H9 (cell line): ENCODE data around the gene TRIM69. TPM values are rescaled to one million over a fixed set of nuclear protein-coding genes. Genes with fewer than 3 reads are reported as not detected.

Source experiments
- DNase-seq: peaks from one replicate; pipeline ENCODE4 v3.0.0-alpha.2; 2017
- H2AFZ ChIP-seq: one replicate; pipeline ENCODE4 v1.6.1; 2013; ENCODE audit warnings: mild to moderate bottlenecking, low read length, control low read depth, moderate library complexity
- H2AK5ac ChIP-seq: 2 replicates; pipeline ENCODE4 v1.6.1; 2013; ENCODE audit warnings: low read length, control low read depth, mixed read lengths; ENCODE audit not compliant: insufficient read length
- H2BK120ac ChIP-seq: one replicate; pipeline ENCODE4 v1.6.1; 2013; ENCODE audit warnings: low read depth, mild to moderate bottlenecking, low read length, control low read depth, inconsistent platforms; ENCODE audit not compliant: poor library complexity, severe bottlenecking
- H2BK12ac ChIP-seq: 2 replicates; pipeline ENCODE4 v1.6.1; 2013; ENCODE audit warnings: low read length, control low read depth, mixed read lengths, low read depth; ENCODE audit not compliant: insufficient read length
- H2BK15ac ChIP-seq: 2 replicates; pipeline ENCODE4 v1.6.1; 2013; ENCODE audit warnings: low read depth, low read length, control low read depth
- H2BK20ac ChIP-seq: one replicate; pipeline ENCODE4 v1.6.1; 2013; ENCODE audit warnings: low read depth, mild to moderate bottlenecking, low read length, control low read depth, inconsistent platforms; ENCODE audit not compliant: poor library complexity, severe bottlenecking
- H2BK5ac ChIP-seq: 2 replicates; pipeline ENCODE4 v1.6.1; 2013; ENCODE audit warnings: low read length, control low read depth, mixed read lengths; ENCODE audit not compliant: insufficient read length
- H3K14ac ChIP-seq: 2 replicates; pipeline ENCODE4 v1.6.1; 2013; ENCODE audit warnings: low read length, control low read depth; ENCODE audit not compliant: insufficient read depth
- H3K18ac ChIP-seq: 2 replicates; pipeline ENCODE4 v1.6.1; 2013; ENCODE audit warnings: low read depth, mild to moderate bottlenecking, mixed read lengths, low read length, control low read depth; ENCODE audit not compliant: insufficient read length
- H3K23ac ChIP-seq: 2 replicates; pipeline ENCODE4 v1.6.1; 2013; ENCODE audit warnings: low read length, control low read depth, mixed read lengths, low read depth; ENCODE audit not compliant: insufficient read length
- H3K23me2 ChIP-seq: 2 replicates; pipeline ENCODE4 v1.6.1; 2013; ENCODE audit warnings: low read depth, mild to moderate bottlenecking, mixed read lengths, low read length, control low read depth; ENCODE audit not compliant: insufficient read length, poor library complexity, severe bottlenecking
- H3K27ac ChIP-seq: 2 replicates; pipeline ENCODE4 v1.5.1; 2013; ENCODE audit warnings: low read length, control low read depth, mixed read lengths, low read depth; ENCODE audit not compliant: insufficient read length
- H3K27me3 ChIP-seq: 2 replicates; pipeline ENCODE4 v1.6.1; 2013; ENCODE audit warnings: low read length, control low read depth, inconsistent platforms; ENCODE audit not compliant: insufficient read depth
- H3K4ac ChIP-seq: 2 replicates; pipeline ENCODE4 v1.6.1; 2013; ENCODE audit warnings: low read depth, mild to moderate bottlenecking, control low read depth, inconsistent platforms, low read length, moderate library complexity
- H3K4me1 ChIP-seq: 2 replicates; pipeline ENCODE4 v1.6.1; 2013; ENCODE audit warnings: low read length, control low read depth, inconsistent platforms; ENCODE audit not compliant: insufficient read depth
- H3K4me2 ChIP-seq: 2 replicates; pipeline ENCODE4 v1.6.1; 2013; ENCODE audit warnings: low read length, control low read depth, mixed read lengths; ENCODE audit not compliant: insufficient read length, insufficient read depth
- H3K56ac ChIP-seq: 2 replicates; pipeline ENCODE4 v1.6.1; 2013; ENCODE audit warnings: low read depth, mild to moderate bottlenecking, mixed read lengths, low read length, control low read depth; ENCODE audit not compliant: insufficient read length
- H3K79me1 ChIP-seq: 2 replicates; pipeline ENCODE4 v1.6.1; 2013; ENCODE audit warnings: low read depth, mild to moderate bottlenecking, moderate library complexity, low read length, control low read depth, inconsistent platforms; ENCODE audit not compliant: insufficient read depth, poor library complexity, severe bottlenecking
- H3K79me2 ChIP-seq: 2 replicates; pipeline ENCODE4 v1.6.1; 2013; ENCODE audit warnings: low read length, control low read depth, inconsistent platforms; ENCODE audit not compliant: insufficient read depth
- H3K9ac ChIP-seq: 2 replicates; pipeline ENCODE4 v1.6.1; 2013; ENCODE audit warnings: low read length, control low read depth, mixed read lengths; ENCODE audit not compliant: insufficient read length; ENCODE audit errors: extremely low read depth
- H3K9me3 ChIP-seq: one replicate; pipeline ENCODE4 v1.6.1; 2013; ENCODE audit warnings: low read depth, low read length, inconsistent platforms; ENCODE audit not compliant: control insufficient read depth
- H3T11ph ChIP-seq: one replicate; pipeline ENCODE4 v1.6.1; 2013; ENCODE audit warnings: mild to moderate bottlenecking, low read length, control low read depth, inconsistent platforms
- H4K20me1 ChIP-seq: one replicate; pipeline ENCODE4 v1.6.1; 2013; ENCODE audit not compliant: control insufficient read depth, insufficient read length, insufficient read depth
- H4K5ac ChIP-seq: 2 replicates; pipeline ENCODE4 v1.6.1; 2013; ENCODE audit warnings: low read depth, mild to moderate bottlenecking, mixed read lengths, low read length, control low read depth; ENCODE audit not compliant: insufficient read length
- H4K8ac ChIP-seq: replicated peaks from 2 replicates; pipeline ENCODE4 v1.6.1; 2013; ENCODE audit warnings: low read length, control low read depth, mixed read lengths, low read depth; ENCODE audit not compliant: insufficient read length
- H4K91ac ChIP-seq: 2 replicates; pipeline ENCODE4 v1.6.1; 2013; ENCODE audit warnings: low read depth, mild to moderate bottlenecking, moderate library complexity, mixed read lengths, low read length, control low read depth; ENCODE audit not compliant: insufficient read length
- H3K27ac Mint-ChIP-seq, 3 experiments: 2 replicates in 2 of 3; 3 replicates in 1 of 3; pipeline ENCODE4 v1.8.0; 2020 to 2021; ENCODE audit warnings: mixed read lengths in 3 of 3, mild to moderate bottlenecking in 1 of 3, moderate library complexity in 1 of 3
- H3K27me3 Mint-ChIP-seq: 2 replicates; pipeline ENCODE4 v1.8.0; 2021; ENCODE audit warnings: low read depth, mild to moderate bottlenecking, moderate library complexity, mixed read lengths
- H3K36me3 Mint-ChIP-seq, 3 experiments: 2 replicates in 2 of 3; 3 replicates in 1 of 3; pipeline ENCODE4 v1.8.0; 2020 to 2021; ENCODE audit warnings: low read depth in 3 of 3, mixed read lengths in 3 of 3; ENCODE audit not compliant: insufficient read depth in 1 of 3
- H3K4me1 Mint-ChIP-seq, 2 experiments: 2 replicates each; pipeline ENCODE4 v1.8.0; 2020; ENCODE audit warnings: mixed read lengths in 2 of 2
- H3K4me3 Mint-ChIP-seq, 2 experiments: 2 replicates in 1 of 2; 3 replicates in 1 of 2; pipeline ENCODE4 v1.8.0; 2020 to 2021; ENCODE audit warnings: mild to moderate bottlenecking in 2 of 2, mixed read lengths in 2 of 2, moderate library complexity in 1 of 2
- H3K9me3 Mint-ChIP-seq, 2 experiments: 2 replicates in 1 of 2; 3 replicates in 1 of 2; pipeline ENCODE4 v1.8.0; 2020; ENCODE audit warnings: mild to moderate bottlenecking in 2 of 2, mixed read lengths in 2 of 2, moderate library complexity in 1 of 2
- CTCF ChIP-seq: fragments of 200-600 bp; sonication (generic); conservative IDR thresholded peaks from 3 replicates; pipeline ENCODE4 v1.8.0; 2021; ENCODE audit warnings: antibody characterized with exemption, mild to moderate bottlenecking
- WGBS: extraction: QIAGEN DNeasy Blood & Tissue Kit; methylation state at CpG from one replicate; pipeline ENCODE4 v1.1.7; 2013; ENCODE audit warnings: missing lambda C conversion rate, low lambda C conversion rate, mixed read lengths; ENCODE audit not compliant: insufficient read length; ENCODE audit errors: extremely low coverage; 5-methylcytosine and 5-hydroxymethylcytosine counted together
- total RNA-seq: library from RNA; stranded (reverse); gene quantifications from 2 replicates; pipeline ENCODE4 v1.2.1, GENCODE V29; 2021

TRIM69 gene
- total RNA-seq, 1 experiment from 2014 or later, result 4.3 TPM

- Histone ChIP-seq H3K27ac (peak overlapping the region; percentile 32), H2BK120ac (no peak overlapping the region), H3K18ac (no peak overlapping the region), H3K23me2 (peaks cover 7% of the 10 kb centered on the region), H3K9ac (no peak overlapping the region), H4K5ac (peak overlapping the region; percentile 9), H3K27me3 (no peaks in the 10 kb centered on the region), H4K20me1 (no peaks in the 10 kb centered on the region), H2BK12ac (no peak overlapping the region), H2BK20ac (no peak overlapping the region), H3K4ac (no peak overlapping the region), H3T11ph (no peak overlapping the region), H2AFZ (no peak overlapping the region), H3K23ac (no peak overlapping the region), H2AK5ac (no peak overlapping the region), H2BK5ac (no peak overlapping the region), H3K14ac (peak overlapping the region; percentile 31; the same call in 1 of the 2 replicates), H4K91ac (no peak overlapping the region), H4K8ac (peak overlapping the region; percentile 92), H3K79me2 (no peaks in the 10 kb centered on the region), H3K4me1 (peaks cover 3% of the 10 kb centered on the region; the same call in 1 of the 2 replicates), H3K9me3 (no peaks in the 10 kb centered on the region), H3K56ac (no peak overlapping the region), H3K79me1 (no peaks in the 10 kb centered on the region), H3K4me2 (no peak overlapping the region), H2BK15ac (no peak overlapping the region)
- DNase-seq, result peak; percentile 53
- WGBS, result no CpG with 5 or more reads among the region's 5 CpGs
- Mint-ChIP-seq H3K9me3 (no peaks in the 10 kb centered on the region), H3K36me3 (peaks cover 0 to 2% (median 0%) of the 10 kb centered on the region in 3 experiments; a peak in 1 of 7 replicates), H3K4me3 (peak overlapping the region in 1 of 2 experiments; percentile 13; a peak in 1 of 5 replicates), H3K27ac (peak overlapping the region in 2 of 3 experiments; percentile 78 to 94; a peak in 4 of 7 replicates), H3K4me1 (peaks cover 15 to 21% of the 10 kb centered on the region in 2 experiments), H3K27me3 (no peaks in the 10 kb centered on the region)
- 0 out of 3 replicates have a peak, but pooled peaks have one; percentile 14 for TF ChIP-seq CTCF
Observed at GRCh38 chr15:44726568-44727484, 9.5 kb upstream of the TRIM69 start.
